Common myeloid progenitor, CD34-positive (primary cell): ENCODE results near the gene ASTN2.

Source experiments
- CTCF ChIA-PET: fragments of 350-600 bp; sonication (Branson Sonifier 250); formaldehyde crosslinking; loops from one replicate; lab custom pipeline; 2021; ENCODE audit warnings: antibody characterized with exemption; lab: Charles Lee
- POLR2A ChIA-PET: fragments of 350-600 bp; sonication (Branson Sonifier 250); formaldehyde crosslinking; loops from one replicate; lab custom pipeline; 2021; ENCODE audit warnings: antibody characterized with exemption; lab: Charles Lee
- DNase-seq, 3 donors: peaks; one replicate each; pipeline versions ENCODE4 v3.0.0 to v3.0.0-alpha.2; 2013
- H3K27ac ChIP-seq, 2 experiments: 1 replicate in 1 of 2; 2 replicates in 1 of 2; pipeline ENCODE4 v1.7.0; 2013; ENCODE audit warnings: inconsistent platforms in 2 of 2, low read length in 2 of 2, mild to moderate bottlenecking in 2 of 2, low read depth in 1 of 2, moderate library complexity in 1 of 2; ENCODE audit not compliant: severe bottlenecking in 2 of 2, insufficient read depth in 1 of 2, poor library complexity in 1 of 2
- H3K27me3 ChIP-seq, 5 experiments: replicated peaks in 2 of 5; 1 replicate in 3 of 5; 2 replicates in 2 of 5; pipeline versions ENCODE4 v1.6.1 to v1.7.0; 2013; ENCODE audit warnings: low read length in 4 of 5, mild to moderate bottlenecking in 2 of 5, moderate library complexity in 2 of 5, inconsistent platforms in 1 of 5; ENCODE audit not compliant: insufficient read depth in 5 of 5, control insufficient read depth in 4 of 5
- H3K36me3 ChIP-seq, 4 experiments: 1 replicate in 2 of 4; 2 replicates in 2 of 4; pipeline versions ENCODE4 v1.6.1 to v1.7.0; 2013; ENCODE audit warnings: low read length in 3 of 4, control low read depth in 1 of 4, mild to moderate bottlenecking in 1 of 4; ENCODE audit not compliant: control insufficient read depth in 4 of 4, insufficient read depth in 4 of 4
- H3K4me1 ChIP-seq, 4 experiments: 1 replicate in 3 of 4; 2 replicates in 1 of 4; pipeline versions ENCODE4 v1.6.1 to v1.7.1; 2013; ENCODE audit warnings: low read length in 3 of 4, mild to moderate bottlenecking in 3 of 4, control low read depth in 1 of 4, inconsistent platforms in 1 of 4, moderate library complexity in 1 of 4; ENCODE audit not compliant: control insufficient read depth in 4 of 4, insufficient read depth in 4 of 4; ENCODE audit errors: control extremely low read depth in 1 of 4
- H3K4me3 ChIP-seq, 7 experiments: 1 replicate in 4 of 7; 2 replicates in 3 of 7; pipeline versions ENCODE4 v1.5.1 to v1.7.0; 2013; ENCODE audit warnings: mild to moderate bottlenecking in 7 of 7, low read length in 6 of 7, moderate library complexity in 6 of 7, inconsistent platforms in 2 of 7, low read depth in 2 of 7, control low read depth in 1 of 7; ENCODE audit not compliant: insufficient read depth in 4 of 7, control insufficient read depth in 1 of 7; ENCODE audit errors: extremely low read depth in 1 of 7
- H3K9me3 ChIP-seq, 5 experiments: 1 replicate in 4 of 5; 2 replicates in 1 of 5; pipeline versions ENCODE4 v1.6.1 to v1.7.1; 2013; ENCODE audit warnings: low read length in 4 of 5, mild to moderate bottlenecking in 2 of 5, inconsistent platforms in 1 of 5, low read depth in 1 of 5, moderate library complexity in 1 of 5; ENCODE audit not compliant: control insufficient read depth in 4 of 5, insufficient read depth in 2 of 5; ENCODE audit errors: control extremely low read depth in 1 of 5
- WGBS: methylation state at CpG from one replicate; pipeline ENCODE4 v1.1.5; 2013; ENCODE audit not compliant: insufficient coverage; 5-methylcytosine and 5-hydroxymethylcytosine counted together

Gene ASTN2

GRCh38 chr9:117435630-117436261, 20.9 kb upstream of the ASTN2 start:
- Histone ChIP-seq H3K36me3 (no peaks in the 10 kb centered on the region), H3K9me3 (peaks cover 0 to under 1% (median 0%) of the 10 kb centered on the region in 5 experiments), H3K4me3 (no peak overlapping the region), H3K27me3 (peaks cover 0 to 5% (median 2%) of the 10 kb centered on the region in 5 experiments), H3K4me1 (no peaks in the 10 kb centered on the region), H3K27ac (no peak overlapping the region)
- WGBS: 100% methylated on average over 2 of the region's 4 CpGs
- no peak for DNase-seq
- ChIA-PET POLR2A (no interaction called here), CTCF (no interaction called here)

DNA sequence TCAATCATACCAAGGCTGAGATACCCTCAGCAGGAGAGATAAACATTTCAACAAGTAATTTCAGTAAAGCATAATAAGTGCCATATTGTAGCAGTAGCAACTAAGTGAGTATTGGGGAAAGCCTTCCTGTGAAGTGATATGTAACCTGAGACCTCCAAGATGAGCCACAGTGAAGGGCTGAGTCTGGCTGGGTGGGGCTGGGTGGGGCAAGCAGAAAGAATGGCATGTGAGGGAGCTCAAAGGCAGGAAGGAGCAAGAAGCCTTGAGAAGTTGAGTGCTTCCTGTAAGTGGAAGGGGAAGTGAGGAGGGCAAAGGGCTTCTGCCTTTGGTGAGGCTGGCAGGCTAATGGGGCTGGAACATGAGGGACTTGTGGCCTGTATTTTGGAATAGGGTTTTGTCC, 19.7 kb upstream of the ASTN2 start:
- no peaks in the 10 kb centered on the region for H3K36me3 ChIP-seq
- no peak for DNase-seq

DNA sequence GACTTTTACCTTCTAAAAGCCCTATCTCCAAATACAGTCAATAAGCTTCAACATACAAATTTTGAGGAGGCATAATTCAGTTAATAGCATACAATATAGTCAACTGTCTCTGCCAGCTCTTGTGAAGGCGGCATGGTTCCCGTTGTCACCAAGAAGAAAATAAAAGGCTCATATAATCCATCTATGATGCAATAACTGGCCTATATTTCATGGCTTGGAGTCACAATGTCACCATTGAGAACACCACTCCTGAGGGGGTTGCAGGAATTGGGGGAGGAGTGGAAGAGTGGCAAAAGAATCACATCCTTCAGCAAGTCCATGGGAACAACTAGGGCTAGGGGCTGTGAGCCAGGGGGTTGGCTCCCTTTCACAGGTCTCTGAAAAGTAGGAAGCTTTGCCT, 16.0 kb upstream of the ASTN2 start:
- no peaks in the 10 kb centered on the region for H3K4me1 ChIP-seq
- no peak overlapping the region for H3K4me3 ChIP-seq
- POLR2A ChIA-PET: no interaction called here
- no peak overlapping the region for H3K27ac ChIP-seq
- peaks cover 0 to 3% (median 0%) of the 10 kb centered on the region in 5 experiments for H3K27me3 ChIP-seq
- no peak for DNase-seq
- H3K9me3 ChIP-seq: no peaks in the 10 kb centered on the region
- no peaks in the 10 kb centered on the region for H3K36me3 ChIP-seq
- CTCF ChIA-PET: no interaction called here
- no CpG with 5 or more reads among the region's 2 CpGs for WGBS

More for the DNA sequence above, 19.7 kb upstream of the ASTN2 start:
- CTCF ChIA-PET: no interaction called here
- Histone ChIP-seq H3K27me3 (peaks cover 0 to 5% (median 2%) of the 10 kb centered on the region in 5 experiments), H3K27ac (no peak overlapping the region), H3K9me3 (no peaks in the 10 kb centered on the region), H3K4me3 (no peak overlapping the region), H3K4me1 (no peaks in the 10 kb centered on the region)
- POLR2A ChIA-PET: no interaction called here

DNA sequence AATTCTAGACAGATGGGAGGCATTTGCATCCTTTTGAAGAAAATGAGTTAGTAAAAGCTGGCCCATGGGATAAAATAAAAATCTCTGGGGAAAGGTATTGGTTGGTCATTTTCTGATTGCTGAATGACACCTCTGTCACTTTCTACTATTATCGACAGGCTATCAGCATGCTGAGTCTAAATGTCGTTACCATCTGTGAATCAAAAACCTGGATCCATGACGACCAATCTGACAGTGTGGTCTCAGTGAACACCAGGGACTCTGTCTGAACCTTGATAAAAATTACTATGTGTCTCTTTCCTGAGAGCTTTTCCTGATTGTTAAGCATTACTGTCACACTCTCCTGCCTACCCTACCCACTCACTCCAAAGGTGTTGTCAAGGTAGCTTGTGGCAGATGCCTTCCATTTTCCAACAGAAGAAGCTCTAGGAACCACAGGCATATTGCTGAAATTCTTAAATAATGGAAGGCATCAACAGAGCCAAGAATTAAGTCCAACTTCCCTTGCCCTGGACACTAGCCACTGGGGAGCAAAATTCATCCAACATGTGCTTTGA, 12.6 kb upstream of the ASTN2 start:
- Histone ChIP-seq H3K4me3 (no peak overlapping the region), H3K9me3 (no peaks in the 10 kb centered on the region), H3K36me3 (no peaks in the 10 kb centered on the region), H3K27me3 (peaks cover 0 to 16% (median 3%) of the 10 kb centered on the region in 5 experiments), H3K4me1 (no peaks in the 10 kb centered on the region), H3K27ac (no peak overlapping the region)
- 89% methylated on average over 3 of the region's 3 CpGs for WGBS
- DNase-seq: no peak
- CTCF ChIA-PET: interaction anchor here (1.2 kb wide), 1 partner anchor 17 kb away, joined by 3 read pairs; no protein-coding TSS in a partner anchor
- POLR2A ChIA-PET: no interaction called here

DNA sequence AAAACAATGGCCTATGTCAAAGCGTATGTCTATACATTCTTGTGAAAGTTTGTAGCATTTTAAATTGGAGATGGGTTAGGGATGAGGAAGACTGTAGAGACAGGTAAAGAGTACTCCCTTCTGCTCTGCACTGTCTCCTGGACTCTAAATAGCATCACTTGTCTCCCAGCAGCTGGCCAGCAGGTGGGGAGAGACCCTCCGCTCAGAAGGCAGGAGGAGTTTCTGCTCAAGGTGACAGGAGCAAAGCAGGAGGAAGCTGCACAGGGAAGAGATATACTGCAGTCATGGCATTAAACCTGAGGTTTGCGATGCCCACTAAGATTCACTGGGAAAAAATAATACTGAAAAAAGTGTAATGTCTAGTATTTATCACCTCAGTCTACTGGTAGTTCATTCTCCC, 10.7 kb upstream of the ASTN2 start:
- ChIA-PET CTCF (no interaction called here), POLR2A (no interaction called here)
- DNase-seq: no peak
- H3K4me3 ChIP-seq: no peak overlapping the region
- H3K27me3 ChIP-seq: peaks cover 0 to 26% (median 8%) of the 10 kb centered on the region in 5 experiments
- H3K4me1 ChIP-seq: no peaks in the 10 kb centered on the region
- no peak overlapping the region for H3K27ac ChIP-seq
- H3K36me3 ChIP-seq: no peaks in the 10 kb centered on the region
- WGBS: 67% methylated on average over 1 of the region's 3 CpGs
- H3K9me3 ChIP-seq: no peaks in the 10 kb centered on the region

DNA sequence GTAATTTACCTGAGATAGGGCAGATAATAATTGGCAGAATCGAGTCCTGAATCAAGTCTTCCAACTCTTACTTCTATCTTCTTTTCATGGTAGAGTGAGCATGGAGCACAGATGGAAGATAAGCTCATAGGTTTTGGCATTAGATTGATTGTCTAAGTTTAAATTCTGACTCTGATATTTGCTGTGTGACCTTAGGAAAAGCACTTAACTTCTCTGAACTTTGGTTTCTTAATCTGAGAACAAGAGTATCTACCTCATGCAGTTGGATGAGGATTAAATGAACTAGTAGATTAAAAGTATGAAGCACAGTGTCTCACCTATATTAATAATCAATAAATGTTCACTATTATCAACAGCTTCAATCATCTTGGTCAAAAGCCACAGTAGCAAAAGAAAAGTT, 9.4 kb upstream of the ASTN2 start:
- CTCF ChIA-PET: no interaction called here
- H3K27ac ChIP-seq: no peak overlapping the region
- no peak overlapping the region for H3K4me3 ChIP-seq
- no peak for DNase-seq
- no peaks in the 10 kb centered on the region for H3K36me3 ChIP-seq
- H3K27me3 ChIP-seq: peaks cover 4 to 26% (median 11%) of the 10 kb centered on the region in 5 experiments
- POLR2A ChIA-PET: interaction anchor here (0.6 kb wide), 2 partner anchors 144 to 156 kb away, joined by 3 to 6 read pairs; no protein-coding TSS in a partner anchor
- no peaks in the 10 kb centered on the region for H3K4me1 ChIP-seq
- no CpG with 5 or more reads among the region's 1 CpG for WGBS
- H3K9me3 ChIP-seq: no peaks in the 10 kb centered on the region

DNA sequence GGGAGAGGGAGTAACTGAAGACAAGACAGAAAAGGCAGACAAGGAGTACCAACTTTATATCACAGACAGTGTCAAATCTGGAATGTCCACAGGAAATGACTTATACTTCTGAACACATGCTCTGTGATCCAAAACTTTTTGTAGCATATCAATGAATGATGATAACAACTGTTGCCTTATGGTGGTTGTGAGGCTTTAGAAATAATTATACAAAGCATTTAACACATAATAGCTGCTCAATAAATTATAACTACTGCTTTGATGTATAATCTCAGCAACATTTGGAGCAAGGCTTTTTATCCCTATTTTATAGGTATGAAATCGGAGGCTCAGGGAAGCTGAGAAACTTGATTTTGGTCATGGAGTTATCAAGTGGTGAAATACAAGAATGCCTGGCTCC, 3.3 kb upstream of the ASTN2 start:
- Histone ChIP-seq H3K27ac (no peak overlapping the region), H3K4me3 (no peak overlapping the region), H3K4me1 (peaks cover 0 to 24% (median 11%) of the 10 kb centered on the region in 4 experiments), H3K27me3 (peaks cover 10 to 70% (median 39%) of the 10 kb centered on the region in 5 experiments), H3K36me3 (no peaks in the 10 kb centered on the region), H3K9me3 (no peaks in the 10 kb centered on the region)
- ChIA-PET POLR2A (no interaction called here), CTCF (no interaction called here)
- no peak for DNase-seq
- WGBS: 100% methylated on average over 1 of the region's 1 CpG
